Smooth muscle cell (in vitro differentiated cells): ENCODE data around the gene ABCB8. TPM values are rescaled to one million over a fixed set of nuclear protein-coding genes. Genes with fewer than 3 reads are reported as not detected.

Experiments
- DNase-seq: peaks from one replicate; lab custom pipeline; 2025; ENCODE audit not compliant: unreplicated experiment; lab: John Stamatoyannopoulos, UW
- H2AFZ ChIP-seq: fragments of 200-600 bp; sonication (generic); 2 replicates; pipeline ENCODE4 v1.6.0; 2016; ENCODE audit warnings: antibody characterized with exemption, low read depth, mild to moderate bottlenecking
- H3F3A ChIP-seq: fragments of 200-600 bp; sonication (generic); 2 replicates; pipeline ENCODE4 v1.6.0; 2017; ENCODE audit warnings: antibody characterized with exemption, low read depth
- H3K27ac ChIP-seq: fragments of 200-600 bp; sonication (generic); 2 replicates; pipeline ENCODE4 v1.5.1; 2016; ENCODE audit warnings: low read depth, mild to moderate bottlenecking
- H3K27me3 ChIP-seq: fragments of 200-600 bp; sonication (generic); 2 replicates; pipeline ENCODE4 v1.6.1; 2016; ENCODE audit warnings: low read depth, mild to moderate bottlenecking
- H3K36me3 ChIP-seq: fragments of 200-600 bp; sonication (generic); 2 replicates; pipeline ENCODE4 v1.5.1; 2016; ENCODE audit warnings: low read depth
- H3K4me1 ChIP-seq: fragments of 200-600 bp; sonication (generic); 2 replicates; pipeline ENCODE4 v1.5.1; 2016; ENCODE audit warnings: low read depth
- H3K4me2 ChIP-seq: fragments of 200-600 bp; sonication (generic); 2 replicates; pipeline ENCODE4 v1.6.0; 2016; ENCODE audit warnings: mild to moderate bottlenecking
- H3K4me3 ChIP-seq: fragments of 200-600 bp; sonication (generic); 2 replicates; pipeline ENCODE4 v1.5.1; 2016; ENCODE audit warnings: mild to moderate bottlenecking
- H3K79me2 ChIP-seq: fragments of 200-600 bp; sonication (generic); 2 replicates; pipeline ENCODE4 v1.6.0; 2016; ENCODE audit warnings: low read depth, mild to moderate bottlenecking
- H3K9ac ChIP-seq: fragments of 200-600 bp; sonication (generic); 2 replicates; pipeline ENCODE4 v1.6.0; 2016; ENCODE audit warnings: low read depth
- H3K9me3 ChIP-seq: fragments of 200-600 bp; sonication (generic); replicated peaks from 2 replicates; pipeline ENCODE4 v1.5.1; 2016; ENCODE audit warnings: low read depth
- H4K20me1 ChIP-seq: fragments of 200-600 bp; sonication (generic); 2 replicates; pipeline ENCODE4 v1.6.0; 2016; ENCODE audit warnings: low read depth
- WGBS: methylation state at CpG from one replicate; pipeline ENCODE4 v1.1.7; 2016; ENCODE audit warnings: low lambda C conversion rate; 5-methylcytosine and 5-hydroxymethylcytosine counted together
- polyA plus RNA-seq: library from polyadenylated mRNA; unstranded; fragments of >200 nt; fragmentation: Nextera tagmentation; extraction: Ambion mirVana; gene quantifications from 2 replicates; pipeline ENCODE4 v1.2.1, GENCODE V29; 2016
- total RNA-seq: library from RNA; depleted of rRNA; stranded (reverse); fragments of >200 nt; gene quantifications from 2 replicates; pipeline ENCODE4 v1.2.3, GENCODE V29; 2014
- TF ChIP-seq, protein P1 (sequence below): fragments of 200-600 bp; sonication (generic); IDR thresholded peaks from 2 replicates; pipeline ENCODE4 v1.5.1; 2017; ENCODE audit warnings: borderline replicate concordance, mild to moderate bottlenecking, antibody characterized with exemption; ENCODE audit not compliant: insufficient read depth, poor library complexity, severe bottlenecking

Gene ABCB8
- total and polyA plus RNA-seq, 2 experiments from 2014 or later = 23.4 to 24.2 TPM

DNA sequence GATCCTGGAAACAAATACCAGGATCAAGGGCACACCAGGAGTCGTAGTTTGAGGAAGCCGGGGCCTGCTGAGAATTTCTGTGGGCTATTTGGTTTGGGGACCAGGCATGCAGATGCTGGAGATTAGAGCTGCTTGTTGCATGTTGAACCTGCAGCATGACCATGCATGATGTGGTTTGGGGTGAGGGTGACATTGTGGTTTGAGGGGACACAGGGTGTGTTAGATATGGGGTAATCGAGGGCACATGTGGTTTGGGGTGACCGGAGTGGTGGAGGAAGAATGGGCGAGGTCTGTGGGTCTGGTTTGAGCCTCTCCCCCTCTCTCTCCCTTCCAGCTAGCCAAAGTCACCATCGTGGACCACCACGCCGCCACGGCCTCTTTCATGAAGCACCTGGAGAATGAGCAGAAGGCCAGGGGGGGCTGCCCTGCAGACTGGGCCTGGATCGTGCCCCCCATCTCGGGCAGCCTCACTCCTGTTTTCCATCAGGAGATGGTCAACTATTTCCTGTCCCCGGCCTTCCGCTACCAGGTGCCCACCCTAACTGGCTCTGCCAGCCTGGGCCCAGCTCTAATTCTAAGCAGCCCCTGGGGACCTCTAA is 27.3 kb upstream of the ABCB8 start:
- no peaks in the 10 kb centered on the region for H3F3A ChIP-seq
- H3K4me1 ChIP-seq = no peaks in the 10 kb centered on the region
- H3K4me2 ChIP-seq = no peak overlapping the region
- H3K27me3 ChIP-seq = no peaks in the 10 kb centered on the region
- H3K4me3 ChIP-seq = no peak overlapping the region
- DNase-seq = no peak
- no peaks in the 10 kb centered on the region for H3K9me3 ChIP-seq
- no peak overlapping the region for H2AFZ ChIP-seq
- H3K27ac ChIP-seq = no peak overlapping the region
- H3K79me2 ChIP-seq = no peaks in the 10 kb centered on the region
- 98% methylated on average over 13 of the region's 13 CpGs for WGBS
- no peaks in the 10 kb centered on the region for H3K36me3 ChIP-seq
- H4K20me1 ChIP-seq = no peaks in the 10 kb centered on the region
- H3K9ac ChIP-seq = no peak overlapping the region
- TF ChIP-seq, protein P1, sequence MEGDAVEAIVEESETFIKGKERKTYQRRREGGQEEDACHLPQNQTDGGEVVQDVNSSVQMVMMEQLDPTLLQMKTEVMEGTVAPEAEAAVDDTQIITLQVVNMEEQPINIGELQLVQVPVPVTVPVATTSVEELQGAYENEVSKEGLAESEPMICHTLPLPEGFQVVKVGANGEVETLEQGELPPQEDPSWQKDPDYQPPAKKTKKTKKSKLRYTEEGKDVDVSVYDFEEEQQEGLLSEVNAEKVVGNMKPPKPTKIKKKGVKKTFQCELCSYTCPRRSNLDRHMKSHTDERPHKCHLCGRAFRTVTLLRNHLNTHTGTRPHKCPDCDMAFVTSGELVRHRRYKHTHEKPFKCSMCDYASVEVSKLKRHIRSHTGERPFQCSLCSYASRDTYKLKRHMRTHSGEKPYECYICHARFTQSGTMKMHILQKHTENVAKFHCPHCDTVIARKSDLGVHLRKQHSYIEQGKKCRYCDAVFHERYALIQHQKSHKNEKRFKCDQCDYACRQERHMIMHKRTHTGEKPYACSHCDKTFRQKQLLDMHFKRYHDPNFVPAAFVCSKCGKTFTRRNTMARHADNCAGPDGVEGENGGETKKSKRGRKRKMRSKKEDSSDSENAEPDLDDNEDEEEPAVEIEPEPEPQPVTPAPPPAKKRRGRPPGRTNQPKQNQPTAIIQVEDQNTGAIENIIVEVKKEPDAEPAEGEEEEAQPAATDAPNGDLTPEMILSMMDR = no peak

DNA sequence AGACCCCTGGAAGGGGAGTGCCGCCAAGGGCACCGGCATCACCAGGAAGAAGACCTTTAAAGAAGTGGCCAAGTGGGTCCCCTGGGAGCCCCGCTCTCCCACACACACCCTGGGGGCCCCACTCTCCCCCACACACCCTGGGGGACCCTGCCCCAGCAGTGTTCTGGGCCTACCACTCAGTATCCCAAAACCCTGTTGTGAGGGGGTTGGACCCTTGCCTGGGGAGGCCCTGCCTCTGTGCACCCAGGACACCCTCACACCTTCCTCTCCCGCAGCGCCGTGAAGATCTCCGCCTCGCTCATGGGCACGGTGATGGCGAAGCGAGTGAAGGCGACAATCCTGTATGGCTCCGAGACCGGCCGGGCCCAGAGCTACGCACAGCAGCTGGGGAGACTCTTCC is 26.7 kb upstream of the ABCB8 start:
- Histone ChIP-seq H2AFZ (no peak overlapping the region), H3K79me2 (no peaks in the 10 kb centered on the region), H3K4me1 (no peaks in the 10 kb centered on the region), H3K9me3 (no peaks in the 10 kb centered on the region), H3K9ac (no peak overlapping the region), H4K20me1 (no peaks in the 10 kb centered on the region), H3K27ac (no peak overlapping the region), H3K27me3 (no peaks in the 10 kb centered on the region), H3F3A (no peaks in the 10 kb centered on the region), H3K4me2 (no peak overlapping the region), H3K4me3 (no peak overlapping the region), H3K36me3 (no peaks in the 10 kb centered on the region)
- TF ChIP-seq, protein P1 = no peak
- no peak for DNase-seq
- 97% methylated on average over 16 of the region's 16 CpGs for WGBS

DNA sequence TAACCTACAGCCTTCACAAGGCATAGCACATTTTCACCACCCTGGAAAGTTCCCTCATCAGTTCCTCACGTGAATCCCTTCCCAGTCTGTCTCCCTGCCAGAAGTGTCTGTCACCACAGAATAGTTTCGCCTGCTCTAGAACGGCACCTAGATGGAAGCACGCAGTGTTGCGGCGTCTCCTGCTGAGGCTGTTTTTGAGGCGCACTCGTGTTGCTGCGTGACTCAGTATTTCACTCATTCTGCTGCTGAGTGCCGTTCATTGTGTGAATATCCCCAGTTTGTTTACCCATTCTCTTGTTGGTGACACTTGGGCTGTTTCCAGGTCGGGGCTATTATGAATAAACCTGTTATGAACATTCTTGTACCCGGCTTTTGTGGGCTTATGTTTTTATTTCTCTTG is 24.7 kb upstream of the ABCB8 start:
- Histone ChIP-seq H3F3A (no peaks in the 10 kb centered on the region), H3K4me2 (no peak overlapping the region), H3K27ac (no peak overlapping the region), H3K9ac (no peak overlapping the region), H3K79me2 (no peaks in the 10 kb centered on the region), H3K9me3 (no peaks in the 10 kb centered on the region), H3K4me1 (peaks cover 3% of the 10 kb centered on the region), H3K4me3 (no peak overlapping the region), H3K27me3 (no peaks in the 10 kb centered on the region), H4K20me1 (no peaks in the 10 kb centered on the region), H2AFZ (no peak overlapping the region), H3K36me3 (no peaks in the 10 kb centered on the region)
- WGBS = 88% methylated on average over 12 of the region's 12 CpGs
- TF ChIP-seq, protein P1 = no peak
- no peak for DNase-seq

DNA sequence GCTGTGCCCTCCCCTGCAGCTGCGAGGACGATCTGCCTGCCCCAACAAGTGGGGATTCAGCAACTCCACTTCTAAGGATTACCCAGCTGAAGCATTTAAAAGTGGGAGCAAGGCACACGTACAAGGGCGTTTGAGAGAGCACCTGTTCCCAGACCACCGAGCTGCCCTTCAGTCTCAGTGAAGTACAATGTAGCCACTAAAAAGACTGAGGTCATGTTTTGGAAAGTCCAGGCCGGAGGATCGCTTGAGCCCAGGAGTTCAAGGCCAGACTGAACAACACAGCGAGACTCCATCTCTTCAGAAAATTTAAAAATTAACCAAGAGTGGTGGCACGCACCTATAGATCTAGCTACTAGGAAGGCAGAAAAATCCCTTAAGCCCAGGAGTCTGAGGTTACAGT is 22.7 kb upstream of the ABCB8 start:
- 93% methylated on average over 9 of the region's 9 CpGs for WGBS
- Histone ChIP-seq H3K79me2 (no peaks in the 10 kb centered on the region), H3K36me3 (no peaks in the 10 kb centered on the region), H3K4me1 (peaks cover 16% of the 10 kb centered on the region), H3K27ac (no peak overlapping the region), H3K4me3 (no peak overlapping the region), H3F3A (peaks cover 2% of the 10 kb centered on the region), H4K20me1 (no peaks in the 10 kb centered on the region), H3K27me3 (no peaks in the 10 kb centered on the region), H2AFZ (no peak overlapping the region), H3K9ac (no peak overlapping the region), H3K4me2 (no peak overlapping the region), H3K9me3 (no peaks in the 10 kb centered on the region)
- TF ChIP-seq, protein P1 = no peak
- no peak for DNase-seq
